Liver (tissue), 9 donors: Measurements from ENCODE around the gene SURF1. TPM values are rescaled to one million over a fixed set of nuclear protein-coding genes. Genes with fewer than 3 reads are reported as not detected.

Experiments
- DNase-seq: peaks from one replicate; pipeline ENCODE4 v3.0.0-alpha.2; 2017; ENCODE audit warnings: low spot score
- H3K27ac ChIP-seq, 2 donors: one replicate each; pipeline ENCODE4 v1.7.0; 2013; ENCODE audit warnings: inconsistent platforms in 2 of 2, low read length in 2 of 2, control low read depth in 1 of 2, low read depth in 1 of 2, mild to moderate bottlenecking in 1 of 2
- H3K27me3 ChIP-seq, 4 donors: one replicate each; pipeline versions ENCODE4 v1.6.1 to v1.7.0; 2013; ENCODE audit warnings: low read length in 3 of 4, inconsistent platforms in 1 of 4, mild to moderate bottlenecking in 1 of 4, moderate library complexity in 1 of 4; ENCODE audit not compliant: control insufficient read depth in 4 of 4, insufficient read depth in 4 of 4
- H3K36me3 ChIP-seq, 4 donors: one replicate each; pipeline versions ENCODE4 v1.6.1 to v1.7.0; 2013; ENCODE audit warnings: low read length in 3 of 4, mild to moderate bottlenecking in 3 of 4, low read depth in 1 of 4, moderate library complexity in 1 of 4; ENCODE audit not compliant: control insufficient read depth in 4 of 4, insufficient read depth in 3 of 4
- H3K4me1 ChIP-seq, 4 donors: one replicate each; pipeline versions ENCODE4 v1.6.1 to v1.7.0; 2013; ENCODE audit warnings: low read length in 3 of 4, mild to moderate bottlenecking in 3 of 4, moderate library complexity in 1 of 4; ENCODE audit not compliant: control insufficient read depth in 4 of 4, insufficient read depth in 4 of 4
- H3K4me3 ChIP-seq, 3 donors: one replicate each; pipeline versions ENCODE4 v1.6.1 to v1.7.0; 2013; ENCODE audit warnings: low read length in 3 of 3, control low read depth in 1 of 3, low read depth in 1 of 3, mild to moderate bottlenecking in 1 of 3
- H3K9ac ChIP-seq, 2 donors: one replicate each; pipeline ENCODE4 v1.7.0; 2013; ENCODE audit warnings: low read length in 2 of 2, mild to moderate bottlenecking in 2 of 2, moderate library complexity in 2 of 2, control low read depth in 1 of 2, low read depth in 1 of 2
- H3K9me3 ChIP-seq, 4 donors: one replicate each; pipeline versions ENCODE4 v1.6.1 to v1.7.0; 2013; ENCODE audit warnings: low read length in 3 of 4; ENCODE audit not compliant: control insufficient read depth in 4 of 4
- EGR1 ChIP-seq, 2 donors: IDR thresholded peaks; 2 replicates each; pipeline ENCODE4 v1.6.1; 2016 to 2018; ENCODE audit warnings: antibody characterized with exemption in 2 of 2, low read depth in 2 of 2
- FOXA1 ChIP-seq: IDR thresholded peaks from 2 replicates; pipeline ENCODE4 v1.6.1; 2016; ENCODE audit warnings: antibody characterized with exemption
- FOXA2 ChIP-seq: IDR thresholded peaks from 2 replicates; pipeline ENCODE4 v1.6.1; 2016; ENCODE audit warnings: antibody characterized with exemption
- GABPA ChIP-seq, 2 donors: IDR thresholded peaks in 1 of 2; conservative IDR thresholded peaks in 1 of 2; 2 replicates each; pipeline ENCODE4 v1.6.1; 2016; ENCODE audit warnings: antibody characterized with exemption in 2 of 2, mild to moderate bottlenecking in 1 of 2, moderate library complexity in 1 of 2
- HNF4A ChIP-seq, 2 donors: conservative IDR thresholded peaks; 2 replicates each; pipeline ENCODE4 v1.6.1; 2016; ENCODE audit warnings: antibody characterized with exemption in 2 of 2, mild to moderate bottlenecking in 2 of 2
- HNF4G ChIP-seq: IDR thresholded peaks from 2 replicates; pipeline ENCODE4 v1.6.1; 2016; ENCODE audit warnings: antibody characterized with exemption
- JUND ChIP-seq, 2 donors: IDR thresholded peaks; 2 replicates each; pipeline ENCODE4 v1.6.1; 2016; ENCODE audit warnings: antibody characterized with exemption in 2 of 2
- NR2F2 ChIP-seq: IDR thresholded peaks from 2 replicates; pipeline ENCODE4 v1.6.1; 2016; ENCODE audit warnings: antibody characterized with exemption
- RXRA ChIP-seq, 2 donors: IDR thresholded peaks; 2 replicates each; pipeline ENCODE4 v1.6.1; 2017 to 2018; ENCODE audit warnings: antibody characterized with exemption in 2 of 2, mild to moderate bottlenecking in 1 of 2
- SP1 ChIP-seq: IDR thresholded peaks from 2 replicates; pipeline ENCODE4 v1.6.1; 2018; ENCODE audit warnings: antibody characterized with exemption, mild to moderate bottlenecking
- TAF1 ChIP-seq: conservative IDR thresholded peaks from 2 replicates; pipeline ENCODE4 v1.6.1; 2016; ENCODE audit warnings: antibody characterized with exemption, mild to moderate bottlenecking
- YY1 ChIP-seq: IDR thresholded peaks from 2 replicates; pipeline ENCODE4 v1.6.1; 2016; ENCODE audit warnings: antibody characterized with exemption, mild to moderate bottlenecking
- WGBS: extraction: QIAGEN DNeasy Blood & Tissue Kit; methylation state at CpG from one replicate; pipeline ENCODE4 v1.1.7; 2013; 5-methylcytosine and 5-hydroxymethylcytosine counted together
- polyA plus RNA-seq, 2 donors: library from polyadenylated mRNA; stranded (reverse) in 1 of 2; unstranded in 1 of 2; fragments of 200-250 nt in 1 of 2; fragments of >200 nt in 1 of 2; fragmentation: Nextera tagmentation in 1 of 2; extraction: Ambion mirVana in 1 of 2; gene quantifications; one replicate each; pipeline versions ENCODE4 v1.2.1 to v1.2.3, GENCODE V29; 2013 to 2015
- total RNA-seq, 2 donors: library from RNA; depleted of rRNA; stranded (reverse); fragments of >200 nt; gene quantifications; one replicate each; pipeline ENCODE4 v1.2.3, GENCODE V29; 2014
- TF ChIP-seq, protein P1 (sequence below): IDR thresholded peaks from 2 replicates; pipeline ENCODE4 v1.6.1; 2016; ENCODE audit warnings: antibody characterized with exemption
- TF ChIP-seq, protein P2 (sequence below): fragments of 150-350 bp; IDR thresholded peaks from 2 replicates; pipeline ENCODE4 v1.5.1; 2017; ENCODE audit warnings: improper control_type of control experiment, low read depth, low read length; ENCODE audit not compliant: missing input control
- TF ChIP-seq, protein P3 (sequence below): IDR thresholded peaks from 2 replicates; pipeline ENCODE4 v1.6.1; 2016; ENCODE audit warnings: antibody characterized with exemption
- TF ChIP-seq, protein P4 (sequence below): IDR thresholded peaks from 2 replicates; pipeline ENCODE4 v1.6.1; 2016; ENCODE audit warnings: antibody characterized with exemption, mild to moderate bottlenecking
- TF ChIP-seq, protein P5 (sequence below): IDR thresholded peaks from 2 replicates; pipeline ENCODE4 v1.6.1; 2016; ENCODE audit warnings: antibody characterized with exemption
- donor health status: healthy.
- donor health status: healthy.
- donor health status: healthy.
- donor health status: healthy.
- donor health status: healthy.

The SURF1 gene
- total and polyA plus RNA-seq, 4 donors = 20.7 to 106 (median 50.5) TPM

DNA sequence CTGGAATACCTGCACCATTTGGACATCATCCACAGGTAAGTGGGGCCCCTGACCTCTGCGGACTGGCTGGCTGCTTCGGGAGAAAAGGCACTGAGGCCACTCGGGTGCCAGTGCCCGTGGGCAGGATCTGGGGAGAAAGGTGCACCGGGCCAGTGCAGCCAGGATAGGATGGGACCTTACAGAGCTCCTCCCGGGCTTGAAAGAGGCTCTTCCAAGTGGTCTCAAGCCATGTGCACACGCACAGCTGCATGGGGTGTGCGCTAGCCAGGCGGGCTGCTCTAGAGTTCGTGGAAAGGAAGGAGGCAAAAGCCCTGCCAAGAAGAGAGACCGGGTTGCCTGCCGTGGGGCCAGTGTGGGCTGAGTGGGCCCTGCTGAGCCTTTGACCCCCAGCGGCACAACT lies 33.3 kb upstream of the SURF1 start:
- TF ChIP-seq, protein P1, sequence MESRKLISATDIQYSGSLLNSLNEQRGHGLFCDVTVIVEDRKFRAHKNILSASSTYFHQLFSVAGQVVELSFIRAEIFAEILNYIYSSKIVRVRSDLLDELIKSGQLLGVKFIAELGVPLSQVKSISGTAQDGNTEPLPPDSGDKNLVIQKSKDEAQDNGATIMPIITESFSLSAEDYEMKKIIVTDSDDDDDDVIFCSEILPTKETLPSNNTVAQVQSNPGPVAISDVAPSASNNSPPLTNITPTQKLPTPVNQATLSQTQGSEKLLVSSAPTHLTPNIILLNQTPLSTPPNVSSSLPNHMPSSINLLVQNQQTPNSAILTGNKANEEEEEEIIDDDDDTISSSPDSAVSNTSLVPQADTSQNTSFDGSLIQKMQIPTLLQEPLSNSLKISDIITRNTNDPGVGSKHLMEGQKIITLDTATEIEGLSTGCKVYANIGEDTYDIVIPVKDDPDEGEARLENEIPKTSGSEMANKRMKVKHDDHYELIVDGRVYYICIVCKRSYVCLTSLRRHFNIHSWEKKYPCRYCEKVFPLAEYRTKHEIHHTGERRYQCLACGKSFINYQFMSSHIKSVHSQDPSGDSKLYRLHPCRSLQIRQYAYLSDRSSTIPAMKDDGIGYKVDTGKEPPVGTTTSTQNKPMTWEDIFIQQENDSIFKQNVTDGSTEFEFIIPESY = no peak
- TF ChIP-seq JUND (IDR thresholded peaks at IDR 0.05) = no peak
- TF ChIP-seq, protein P2, sequence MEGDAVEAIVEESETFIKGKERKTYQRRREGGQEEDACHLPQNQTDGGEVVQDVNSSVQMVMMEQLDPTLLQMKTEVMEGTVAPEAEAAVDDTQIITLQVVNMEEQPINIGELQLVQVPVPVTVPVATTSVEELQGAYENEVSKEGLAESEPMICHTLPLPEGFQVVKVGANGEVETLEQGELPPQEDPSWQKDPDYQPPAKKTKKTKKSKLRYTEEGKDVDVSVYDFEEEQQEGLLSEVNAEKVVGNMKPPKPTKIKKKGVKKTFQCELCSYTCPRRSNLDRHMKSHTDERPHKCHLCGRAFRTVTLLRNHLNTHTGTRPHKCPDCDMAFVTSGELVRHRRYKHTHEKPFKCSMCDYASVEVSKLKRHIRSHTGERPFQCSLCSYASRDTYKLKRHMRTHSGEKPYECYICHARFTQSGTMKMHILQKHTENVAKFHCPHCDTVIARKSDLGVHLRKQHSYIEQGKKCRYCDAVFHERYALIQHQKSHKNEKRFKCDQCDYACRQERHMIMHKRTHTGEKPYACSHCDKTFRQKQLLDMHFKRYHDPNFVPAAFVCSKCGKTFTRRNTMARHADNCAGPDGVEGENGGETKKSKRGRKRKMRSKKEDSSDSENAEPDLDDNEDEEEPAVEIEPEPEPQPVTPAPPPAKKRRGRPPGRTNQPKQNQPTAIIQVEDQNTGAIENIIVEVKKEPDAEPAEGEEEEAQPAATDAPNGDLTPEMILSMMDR = no peak
- no peak for TF ChIP-seq NR2F2
- no peak for TF ChIP-seq GABPA (IDR thresholded peaks at IDR 0.05 in 1 of 2, conservative IDR thresholded peaks at IDR 0.05 in 1 of 2)
- TF ChIP-seq EGR1 (IDR thresholded peaks at IDR 0.05; ENCODE audit: low read depth in 2 of 2) = no peak
- TF ChIP-seq, protein P3, sequence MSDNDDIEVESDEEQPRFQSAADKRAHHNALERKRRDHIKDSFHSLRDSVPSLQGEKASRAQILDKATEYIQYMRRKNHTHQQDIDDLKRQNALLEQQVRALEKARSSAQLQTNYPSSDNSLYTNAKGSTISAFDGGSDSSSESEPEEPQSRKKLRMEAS = no peak
- TF ChIP-seq FOXA2 = no peak
- TF ChIP-seq HNF4A (conservative IDR thresholded peaks at IDR 0.05) = no peak
- TF ChIP-seq, protein P4, sequence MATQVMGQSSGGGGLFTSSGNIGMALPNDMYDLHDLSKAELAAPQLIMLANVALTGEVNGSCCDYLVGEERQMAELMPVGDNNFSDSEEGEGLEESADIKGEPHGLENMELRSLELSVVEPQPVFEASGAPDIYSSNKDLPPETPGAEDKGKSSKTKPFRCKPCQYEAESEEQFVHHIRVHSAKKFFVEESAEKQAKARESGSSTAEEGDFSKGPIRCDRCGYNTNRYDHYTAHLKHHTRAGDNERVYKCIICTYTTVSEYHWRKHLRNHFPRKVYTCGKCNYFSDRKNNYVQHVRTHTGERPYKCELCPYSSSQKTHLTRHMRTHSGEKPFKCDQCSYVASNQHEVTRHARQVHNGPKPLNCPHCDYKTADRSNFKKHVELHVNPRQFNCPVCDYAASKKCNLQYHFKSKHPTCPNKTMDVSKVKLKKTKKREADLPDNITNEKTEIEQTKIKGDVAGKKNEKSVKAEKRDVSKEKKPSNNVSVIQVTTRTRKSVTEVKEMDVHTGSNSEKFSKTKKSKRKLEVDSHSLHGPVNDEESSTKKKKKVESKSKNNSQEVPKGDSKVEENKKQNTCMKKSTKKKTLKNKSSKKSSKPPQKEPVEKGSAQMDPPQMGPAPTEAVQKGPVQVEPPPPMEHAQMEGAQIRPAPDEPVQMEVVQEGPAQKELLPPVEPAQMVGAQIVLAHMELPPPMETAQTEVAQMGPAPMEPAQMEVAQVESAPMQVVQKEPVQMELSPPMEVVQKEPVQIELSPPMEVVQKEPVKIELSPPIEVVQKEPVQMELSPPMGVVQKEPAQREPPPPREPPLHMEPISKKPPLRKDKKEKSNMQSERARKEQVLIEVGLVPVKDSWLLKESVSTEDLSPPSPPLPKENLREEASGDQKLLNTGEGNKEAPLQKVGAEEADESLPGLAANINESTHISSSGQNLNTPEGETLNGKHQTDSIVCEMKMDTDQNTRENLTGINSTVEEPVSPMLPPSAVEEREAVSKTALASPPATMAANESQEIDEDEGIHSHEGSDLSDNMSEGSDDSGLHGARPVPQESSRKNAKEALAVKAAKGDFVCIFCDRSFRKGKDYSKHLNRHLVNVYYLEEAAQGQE = no peak
- TF ChIP-seq HNF4G = no peak
- no peak for TF ChIP-seq SP1
- TF ChIP-seq YY1 = no peak
- TF ChIP-seq TAF1 = no peak
- TF ChIP-seq RXRA (IDR thresholded peaks at IDR 0.05) = no peak
- no peak for TF ChIP-seq FOXA1
- TF ChIP-seq, protein P5, sequence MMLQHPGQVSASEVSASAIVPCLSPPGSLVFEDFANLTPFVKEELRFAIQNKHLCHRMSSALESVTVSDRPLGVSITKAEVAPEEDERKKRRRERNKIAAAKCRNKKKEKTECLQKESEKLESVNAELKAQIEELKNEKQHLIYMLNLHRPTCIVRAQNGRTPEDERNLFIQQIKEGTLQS = no peak
- no peaks in the 10 kb centered on the region for H3K27me3 ChIP-seq
- H3K9me3 ChIP-seq = no peaks in the 10 kb centered on the region
- DNase-seq = no peak
- H3K36me3 ChIP-seq = no peaks in the 10 kb centered on the region
- H3K4me3 ChIP-seq = no peak overlapping the region
- H3K4me1 ChIP-seq = no peaks in the 10 kb centered on the region
- no peak overlapping the region for H3K9ac ChIP-seq
- no peak overlapping the region for H3K27ac ChIP-seq
- 90% methylated on average over 13 of the region's 13 CpGs for WGBS
